Neural cell (in vitro differentiated cells): ENCODE results near the gene GBX2.

Experiments
- EP300 ChIP-seq: fragments of 450-650 bp; conservative IDR thresholded peaks from 2 replicates; pipeline ENCODE4 v1.6.1; 2014; ENCODE audit warnings: antibody characterized with exemption, mild to moderate bottlenecking, moderate library complexity; ENCODE audit not compliant: poor library complexity, severe bottlenecking
- EZH2 ChIP-seq: fragments of 200-600, 300-800 bp; shearing (Covaris generic), sonication (generic); IDR thresholded peaks from 2 replicates; pipeline ENCODE4 v1.6.1; 2014; ENCODE audit warnings: antibody characterized with exemption, low read length, borderline replicate concordance, mild to moderate bottlenecking; ENCODE audit not compliant: insufficient read depth, poor library complexity, severe bottlenecking
- MXI1 ChIP-seq: fragments of 450-650 bp; conservative IDR thresholded peaks from 2 replicates; pipeline ENCODE4 v1.6.1; 2014; ENCODE audit warnings: antibody characterized with exemption, mild to moderate bottlenecking; ENCODE audit not compliant: poor library complexity, severe bottlenecking
- POLR2AphosphoS5 ChIP-seq: IDR thresholded peaks from 2 replicates; pipeline ENCODE4 v1.6.1; 2012
- RAD21 ChIP-seq: fragments of 450-650 bp; conservative IDR thresholded peaks from 2 replicates; pipeline ENCODE4 v1.6.1; 2014; ENCODE audit warnings: antibody characterized with exemption, mild to moderate bottlenecking, moderate library complexity
- SMC3 ChIP-seq: fragments of 450-650 bp; conservative IDR thresholded peaks from 2 replicates; pipeline ENCODE4 v1.6.1; 2014; ENCODE audit warnings: antibody characterized with exemption, mild to moderate bottlenecking, moderate library complexity; ENCODE audit not compliant: poor library complexity
- TAF1 ChIP-seq: IDR thresholded peaks from 2 replicates; pipeline ENCODE4 v1.6.1; 2012; ENCODE audit warnings: low read depth
- TF ChIP-seq, protein P1 (sequence below): fragments of 450-650 bp; IDR thresholded peaks from 2 replicates; pipeline ENCODE4 v1.5.1; 2014; ENCODE audit warnings: antibody characterized with exemption, mild to moderate bottlenecking, moderate library complexity; ENCODE audit not compliant: poor library complexity, severe bottlenecking
- TF ChIP-seq, protein P2 (sequence below): IDR thresholded peaks from 2 replicates; pipeline ENCODE4 v1.6.1; 2012; ENCODE audit warnings: borderline replicate concordance

DNA sequence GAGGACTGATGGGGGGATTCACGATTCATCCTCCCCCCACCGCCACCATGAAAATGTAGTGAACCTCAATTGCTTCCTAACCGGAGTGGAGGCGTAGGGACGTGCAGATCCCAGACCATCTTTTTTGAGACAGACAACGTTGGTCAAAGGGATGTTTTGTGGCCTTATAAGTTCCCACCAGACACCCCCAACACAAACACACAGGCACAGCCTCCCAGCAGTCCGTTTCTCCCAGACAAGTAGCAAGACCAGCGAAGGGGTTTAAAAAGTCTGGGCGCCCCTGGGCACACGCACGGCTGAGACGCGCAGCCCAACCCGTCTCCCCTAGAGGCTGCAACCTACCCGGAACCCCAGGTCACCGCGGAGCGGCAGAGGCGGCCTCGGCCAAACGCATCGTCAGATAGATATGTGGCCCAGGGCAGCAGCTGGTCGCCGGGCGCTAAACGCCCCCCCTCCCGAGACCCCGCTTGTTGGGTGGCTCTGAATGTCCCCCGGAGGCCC, 1.3 kb downstream of the GBX2 start:
- TF ChIP-seq, protein P1, sequence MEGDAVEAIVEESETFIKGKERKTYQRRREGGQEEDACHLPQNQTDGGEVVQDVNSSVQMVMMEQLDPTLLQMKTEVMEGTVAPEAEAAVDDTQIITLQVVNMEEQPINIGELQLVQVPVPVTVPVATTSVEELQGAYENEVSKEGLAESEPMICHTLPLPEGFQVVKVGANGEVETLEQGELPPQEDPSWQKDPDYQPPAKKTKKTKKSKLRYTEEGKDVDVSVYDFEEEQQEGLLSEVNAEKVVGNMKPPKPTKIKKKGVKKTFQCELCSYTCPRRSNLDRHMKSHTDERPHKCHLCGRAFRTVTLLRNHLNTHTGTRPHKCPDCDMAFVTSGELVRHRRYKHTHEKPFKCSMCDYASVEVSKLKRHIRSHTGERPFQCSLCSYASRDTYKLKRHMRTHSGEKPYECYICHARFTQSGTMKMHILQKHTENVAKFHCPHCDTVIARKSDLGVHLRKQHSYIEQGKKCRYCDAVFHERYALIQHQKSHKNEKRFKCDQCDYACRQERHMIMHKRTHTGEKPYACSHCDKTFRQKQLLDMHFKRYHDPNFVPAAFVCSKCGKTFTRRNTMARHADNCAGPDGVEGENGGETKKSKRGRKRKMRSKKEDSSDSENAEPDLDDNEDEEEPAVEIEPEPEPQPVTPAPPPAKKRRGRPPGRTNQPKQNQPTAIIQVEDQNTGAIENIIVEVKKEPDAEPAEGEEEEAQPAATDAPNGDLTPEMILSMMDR, result no peak
- TF ChIP-seq POLR2AphosphoS5, result no peak
- no peak for TF ChIP-seq TAF1
- TF ChIP-seq, protein P2, sequence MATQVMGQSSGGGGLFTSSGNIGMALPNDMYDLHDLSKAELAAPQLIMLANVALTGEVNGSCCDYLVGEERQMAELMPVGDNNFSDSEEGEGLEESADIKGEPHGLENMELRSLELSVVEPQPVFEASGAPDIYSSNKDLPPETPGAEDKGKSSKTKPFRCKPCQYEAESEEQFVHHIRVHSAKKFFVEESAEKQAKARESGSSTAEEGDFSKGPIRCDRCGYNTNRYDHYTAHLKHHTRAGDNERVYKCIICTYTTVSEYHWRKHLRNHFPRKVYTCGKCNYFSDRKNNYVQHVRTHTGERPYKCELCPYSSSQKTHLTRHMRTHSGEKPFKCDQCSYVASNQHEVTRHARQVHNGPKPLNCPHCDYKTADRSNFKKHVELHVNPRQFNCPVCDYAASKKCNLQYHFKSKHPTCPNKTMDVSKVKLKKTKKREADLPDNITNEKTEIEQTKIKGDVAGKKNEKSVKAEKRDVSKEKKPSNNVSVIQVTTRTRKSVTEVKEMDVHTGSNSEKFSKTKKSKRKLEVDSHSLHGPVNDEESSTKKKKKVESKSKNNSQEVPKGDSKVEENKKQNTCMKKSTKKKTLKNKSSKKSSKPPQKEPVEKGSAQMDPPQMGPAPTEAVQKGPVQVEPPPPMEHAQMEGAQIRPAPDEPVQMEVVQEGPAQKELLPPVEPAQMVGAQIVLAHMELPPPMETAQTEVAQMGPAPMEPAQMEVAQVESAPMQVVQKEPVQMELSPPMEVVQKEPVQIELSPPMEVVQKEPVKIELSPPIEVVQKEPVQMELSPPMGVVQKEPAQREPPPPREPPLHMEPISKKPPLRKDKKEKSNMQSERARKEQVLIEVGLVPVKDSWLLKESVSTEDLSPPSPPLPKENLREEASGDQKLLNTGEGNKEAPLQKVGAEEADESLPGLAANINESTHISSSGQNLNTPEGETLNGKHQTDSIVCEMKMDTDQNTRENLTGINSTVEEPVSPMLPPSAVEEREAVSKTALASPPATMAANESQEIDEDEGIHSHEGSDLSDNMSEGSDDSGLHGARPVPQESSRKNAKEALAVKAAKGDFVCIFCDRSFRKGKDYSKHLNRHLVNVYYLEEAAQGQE, result no peak
- TF ChIP-seq MXI1, result no peak
- no peak for TF ChIP-seq SMC3
- no peak for TF ChIP-seq EZH2
- TF ChIP-seq RAD21, result no peak
- no peak for TF ChIP-seq EP300
